NB4 (cell line): ENCODE data around the gene AUTS2.

ENCODE experiments used
- DNase-seq: peaks from one replicate; pipeline ENCODE4 v3.0.0; 2010; ENCODE audit warnings: low read depth
- H3K4me3 ChIP-seq: one replicate; pipeline ENCODE4 v1.5.1; 2011; ENCODE audit warnings: mild to moderate bottlenecking, low read depth, low read length, moderate library complexity
- MYC ChIP-seq: IDR thresholded peaks from 2 replicates; pipeline ENCODE4 v1.6.1; 2011; ENCODE audit warnings: low read depth, low read length
- POLR2A ChIP-seq: IDR thresholded peaks from 2 replicates; pipeline ENCODE4 v1.6.1; 2011; ENCODE audit warnings: mild to moderate bottlenecking; ENCODE audit not compliant: insufficient read length; ENCODE audit errors: extremely low read depth
- TF ChIP-seq, protein P1 (sequence below): IDR thresholded peaks from one replicate; pipeline ENCODE4 v1.5.1; 2012; ENCODE audit warnings: low read depth, low read length
- TF ChIP-seq, protein P2 (sequence below): IDR thresholded peaks from 2 replicates; pipeline ENCODE4 v1.6.1; 2011; ENCODE audit warnings: low read depth, low read length

AUTS2 gene

DNA sequence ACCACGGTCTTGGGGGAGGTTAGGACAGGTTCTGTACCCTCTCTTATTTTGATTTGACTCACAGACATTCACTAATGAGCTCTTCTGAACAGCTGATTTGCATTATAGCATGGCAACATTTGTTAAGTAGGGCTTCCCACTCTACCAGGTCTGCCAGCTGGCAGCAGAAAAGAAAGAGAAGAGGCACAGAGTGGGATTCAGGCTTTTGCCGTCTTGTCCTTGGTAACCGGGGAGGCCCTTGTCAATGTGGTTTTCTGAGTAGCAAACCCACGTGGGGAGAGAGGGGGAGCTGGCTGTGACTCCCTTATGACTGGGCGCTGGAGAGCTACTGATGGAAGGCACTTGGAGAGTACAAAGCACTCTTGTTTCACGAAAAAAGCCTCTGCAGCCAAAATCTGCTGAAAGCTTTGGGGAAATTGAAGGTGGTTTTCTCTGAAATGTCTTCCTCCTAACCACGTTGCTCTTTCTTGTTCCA, 1178.4 kb downstream of the AUTS2 start:
- H3K4me3 ChIP-seq: no peak overlapping the region
- peak; percentile 9 for DNase-seq
- TF ChIP-seq MYC: no peak
- TF ChIP-seq, protein P1, sequence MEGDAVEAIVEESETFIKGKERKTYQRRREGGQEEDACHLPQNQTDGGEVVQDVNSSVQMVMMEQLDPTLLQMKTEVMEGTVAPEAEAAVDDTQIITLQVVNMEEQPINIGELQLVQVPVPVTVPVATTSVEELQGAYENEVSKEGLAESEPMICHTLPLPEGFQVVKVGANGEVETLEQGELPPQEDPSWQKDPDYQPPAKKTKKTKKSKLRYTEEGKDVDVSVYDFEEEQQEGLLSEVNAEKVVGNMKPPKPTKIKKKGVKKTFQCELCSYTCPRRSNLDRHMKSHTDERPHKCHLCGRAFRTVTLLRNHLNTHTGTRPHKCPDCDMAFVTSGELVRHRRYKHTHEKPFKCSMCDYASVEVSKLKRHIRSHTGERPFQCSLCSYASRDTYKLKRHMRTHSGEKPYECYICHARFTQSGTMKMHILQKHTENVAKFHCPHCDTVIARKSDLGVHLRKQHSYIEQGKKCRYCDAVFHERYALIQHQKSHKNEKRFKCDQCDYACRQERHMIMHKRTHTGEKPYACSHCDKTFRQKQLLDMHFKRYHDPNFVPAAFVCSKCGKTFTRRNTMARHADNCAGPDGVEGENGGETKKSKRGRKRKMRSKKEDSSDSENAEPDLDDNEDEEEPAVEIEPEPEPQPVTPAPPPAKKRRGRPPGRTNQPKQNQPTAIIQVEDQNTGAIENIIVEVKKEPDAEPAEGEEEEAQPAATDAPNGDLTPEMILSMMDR: no peak
- TF ChIP-seq POLR2A: no peak
- TF ChIP-seq, protein P2, sequence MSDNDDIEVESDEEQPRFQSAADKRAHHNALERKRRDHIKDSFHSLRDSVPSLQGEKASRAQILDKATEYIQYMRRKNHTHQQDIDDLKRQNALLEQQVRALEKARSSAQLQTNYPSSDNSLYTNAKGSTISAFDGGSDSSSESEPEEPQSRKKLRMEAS: no peak

GRCh38 chr7:70777251-70777650, 1179.0 kb downstream of the AUTS2 start:
- no peak for TF ChIP-seq POLR2A
- TF ChIP-seq MYC: no peak
- TF ChIP-seq, protein P2: no peak
- TF ChIP-seq, protein P1: no peak
- H3K4me3 ChIP-seq: no peak overlapping the region
- DNase-seq: no peak

- no peak for DNase-seq
- no peak overlapping the region for H3K4me3 ChIP-seq
- TF ChIP-seq, protein P1: no peak
- no peak for TF ChIP-seq MYC
- TF ChIP-seq, protein P2: no peak
- no peak for TF ChIP-seq POLR2A
Observed at GRCh38 chr7:70778585-70778984, 1180.3 kb downstream of the AUTS2 start.

DNA sequence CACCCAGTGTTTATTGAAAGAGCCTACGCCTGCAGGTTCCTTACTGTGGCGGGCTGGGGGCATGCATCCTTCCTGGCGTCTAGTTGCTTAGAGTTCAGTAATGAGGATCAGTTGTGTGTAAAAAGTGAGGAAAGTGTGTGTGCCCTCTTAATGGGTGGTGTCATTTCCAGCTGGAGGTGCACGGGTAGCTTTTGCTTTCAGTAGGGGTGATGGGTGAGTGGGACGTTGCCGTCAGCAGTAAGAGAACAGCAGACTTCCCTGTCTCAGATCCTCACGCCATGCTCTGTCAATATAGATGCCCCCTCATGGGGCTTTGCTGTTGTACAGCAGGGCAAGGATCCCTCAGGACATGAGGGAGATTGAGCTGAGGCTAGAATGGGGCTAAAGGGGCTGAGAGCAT, 1181.0 kb downstream of the AUTS2 start:
- DNase-seq: no peak
- no peak overlapping the region for H3K4me3 ChIP-seq
- TF ChIP-seq, protein P1: no peak

DNA sequence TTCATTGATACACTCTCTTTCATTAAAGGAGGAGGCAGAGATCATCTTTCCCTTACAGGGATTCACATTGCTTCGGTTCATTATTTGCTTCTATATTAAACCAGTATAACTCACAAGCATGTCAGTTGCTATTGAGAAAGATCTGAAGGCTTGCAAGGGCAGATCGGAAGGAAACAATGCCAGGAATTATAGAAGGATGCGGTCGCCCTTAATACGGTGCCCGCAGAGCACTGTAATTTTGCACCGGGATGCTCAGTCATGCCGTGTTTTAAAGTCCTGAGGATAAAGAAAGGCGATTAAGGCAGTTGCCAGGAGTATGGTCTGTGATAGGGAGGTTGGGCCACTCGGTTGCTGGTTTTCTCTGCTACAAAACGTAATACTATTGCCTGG, 1183.6 kb downstream of the AUTS2 start:
- DNase-seq: no peak
- H3K4me3 ChIP-seq: no peak overlapping the region
- TF ChIP-seq, protein P1: no peak
- TF ChIP-seq MYC (no peak), POLR2A (no peak)
- TF ChIP-seq, protein P2: no peak

DNA sequence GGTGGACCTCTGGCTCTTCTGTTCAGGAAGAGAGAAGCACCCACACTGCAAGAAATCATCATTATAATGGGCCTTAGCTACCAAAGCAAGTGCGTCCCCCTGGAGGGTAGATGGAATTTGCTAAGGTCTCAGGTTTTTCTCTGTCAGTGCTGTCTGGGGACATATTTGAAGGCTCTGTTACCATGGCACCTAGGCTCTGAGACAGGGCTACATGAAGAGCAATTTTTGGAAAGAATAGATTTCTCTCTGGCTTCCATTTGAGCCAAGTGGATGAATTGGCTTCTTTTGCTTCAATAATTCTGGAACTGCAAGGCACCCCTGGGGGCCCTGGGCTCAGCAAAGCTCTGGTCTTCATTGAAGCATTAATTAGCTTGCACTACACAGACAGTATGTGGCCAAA, 1184.5 kb downstream of the AUTS2 start:
- TF ChIP-seq, protein P2: no peak
- TF ChIP-seq POLR2A (no peak), MYC (no peak)
- TF ChIP-seq, protein P1: no peak
- DNase-seq: no peak
- H3K4me3 ChIP-seq: no peak overlapping the region
